ENCODE data around the gene C6orf58. TPM values are rescaled to one million over a fixed set of nuclear protein-coding genes. Genes with fewer than 3 reads are reported as not detected.

The C6orf58 gene
- total and polyA plus RNA-seq, 10 of the 15 experiments (the other 5 are each of a cell fraction or from before 2014, with no cell fraction given) = 0.06 to 0.43 (median 0.12) TPM; not detected in 2

- intact Hi-C loops (cut with micrococcal nuclease; ENCODE audit: unreplicated experiment) (loop anchor here (1.0 to 2.0 kb wide), 2 partner anchors 74 to 236 kb away; no protein-coding TSS in a partner anchor), in situ Hi-C loops (cut with MboI) (loop anchor here (5.0 to 10.0 kb wide), 2 partner anchors 77 to 234 kb away; no protein-coding TSS in a partner anchor)
- 0% methylated on average over 2 of the region's 2 CpGs for WGBS (ENCODE audit: insufficient coverage, insufficient replicate concordance, low lambda C conversion rate, missing lambda C conversion rate)
- peak; percentile 69 for ATAC-seq
- no peak for FAIRE-seq
- peak; percentile 50; the same call in 1 of the 2 replicates for TF ChIP-seq SMC3 (IDR thresholded peaks at IDR 0.05; ENCODE audit: borderline replicate concordance, low read length)
- peak in 2 of 3 experiments; percentile 19 to 49; a peak in 2 of 6 replicates for TF ChIP-seq CTCF (IDR thresholded peaks at IDR 0.05 in 2 of 3, conservative IDR thresholded peaks at IDR 0.05 in 1 of 3; ENCODE audit: control insufficient read depth in 2 of 3, extremely low read depth in 1 of 3, insufficient read depth in 1 of 3, low read depth in 3 of 3, low read length in 3 of 3)
- TF ChIP-seq RAD21 (IDR thresholded peaks at IDR 0.05; ENCODE audit: insufficient read depth, low read depth, low read length) = peak; percentile 53
- no peak for TF ChIP-seq KDM1A (IDR thresholded peaks at IDR 0.05; ENCODE audit: borderline replicate concordance)
- TF ChIP-seq SKIL (IDR thresholded peaks at IDR 0.05; ENCODE audit: low read depth, poor library complexity, severe bottlenecking) = no peak
- Histone ChIP-seq H3K4me2 (ENCODE audit: control insufficient read depth, insufficient read depth) (no peak overlapping the region), H3K36me3 (ENCODE audit: control insufficient read depth in 2 of 2, insufficient read depth in 2 of 2, low read length in 1 of 2) (no peaks in the 10 kb centered on the region), H3K79me2 (ENCODE audit: control insufficient read depth, insufficient read depth, low read length) (no peaks in the 10 kb centered on the region), H3K27ac (ENCODE audit: control insufficient read depth, insufficient read depth) (no peak overlapping the region), H3K4me3 (no peak overlapping the region), H3K9me3 (replicated peaks; ENCODE audit: control insufficient read depth, insufficient read depth, low read length) (no peaks in the 10 kb centered on the region), H4K20me1 (ENCODE audit: control insufficient read depth, insufficient read depth) (no peaks in the 10 kb centered on the region), H2AFZ (ENCODE audit: control insufficient read depth, low read depth, low read length) (no peak overlapping the region), H3K4me1 (ENCODE audit: control insufficient read depth, insufficient read depth, low read length) (no peaks in the 10 kb centered on the region), H3K27me3 (replicated peaks in 1 of 2; ENCODE audit: control insufficient read depth in 2 of 2, insufficient read depth in 2 of 2, low read length in 1 of 2) (no peaks in the 10 kb centered on the region), H3K9ac (ENCODE audit: control insufficient read depth, insufficient read depth, low read length) (no peak overlapping the region)
- BruUV-seq (replicated peaks) = no TSS peak
- DNase-seq (ENCODE audit: low read depth, low spot score) = no peak
- ChIA-PET CTCF (interaction anchor here (0.7 to 4.8 kb wide), 18 partner anchors 8 to 352 kb away, joined by 3 to 83 read pairs (median 6); partner anchors contain the start of genes KIAA0408 and RNF146), SMC1A (ENCODE audit: uncharacterized antibody, unreplicated experiment) (interaction anchor here (1.0 to 4.0 kb wide), 11 partner anchors 23 to 352 kb away, joined by 3 to 34 read pairs (median 8); partner anchors contain the start of gene KIAA0408), POLR2A (no interaction called here), RAD21 (ENCODE audit: unreplicated experiment) (interaction anchor here (0.9 to 4.2 kb wide), 14 partner anchors 22 to 352 kb away, joined by 3 to 56 read pairs (median 4); partner anchors contain the start of gene KIAA0408)
Observed at GRCh38 chr6:127539272-127539671, 37.7 kb upstream of the C6orf58 start.
